ENCODE measurements around the gene CDC123. TPM values are rescaled to one million over a fixed set of nuclear protein-coding genes. Genes with fewer than 3 reads are reported as not detected.
A peak's percentile ranks its signal among the peaks of the same experiment; 100 is the strongest.

CDC123 gene
- total and polyA plus RNA-seq, 2 experiments from 2014 or later = 158 to 179 TPM

GRCh38 chr10:12264204-12264940 lies 68.4 kb downstream of the CDC123 start:
- Histone ChIP-seq H3K79me2 (replicated peaks; ENCODE audit: insufficient read depth) (no peaks in the 10 kb centered on the region), H3K36me3 (ENCODE audit: insufficient read depth) (no peaks in the 10 kb centered on the region), H2AFZ (peak overlapping the region; percentile 97), H3K4me2 (peak overlapping the region; percentile 58), H3F3A (replicated peaks; ENCODE audit: low read depth) (no peaks in the 10 kb centered on the region), H3K4me3 (peak overlapping the region; percentile 19; the same call in 1 of the 2 replicates), H3K27ac (ENCODE audit: low read depth) (peak overlapping the region; percentile 89), H4K20me1 (replicated peaks; ENCODE audit: insufficient read depth) (no peaks in the 10 kb centered on the region), H3K9me2 (ENCODE audit: insufficient read depth) (no peaks in the 10 kb centered on the region), H3K4me1 (ENCODE audit: insufficient read depth) (peaks cover 11% of the 10 kb centered on the region; the same call in 1 of the 2 replicates), H3K27me3 (ENCODE audit: insufficient read depth) (no peaks in the 10 kb centered on the region)
- peaks cover 12% of the 10 kb centered on the region; the same call in 1 of the 3 replicates for H3K4me1 Mint-ChIP-seq
- ATAC-seq (peak; percentile 96), DNase-seq (ENCODE audit: low spot score) (peak; percentile 96)
- peak overlapping the region; percentile 90 for H3K27ac Mint-ChIP-seq
- no peaks in the 10 kb centered on the region for H3K9me3 Mint-ChIP-seq
- peaks cover 5% of the 10 kb centered on the region; the same call in 2 of the 3 replicates for H3K36me3 Mint-ChIP-seq (ENCODE audit: low read depth)
- no peak for TF ChIP-seq NANOG (IDR thresholded peaks at IDR 0.05; ENCODE audit: borderline replicate concordance)
- TF ChIP-seq, protein P1, sequence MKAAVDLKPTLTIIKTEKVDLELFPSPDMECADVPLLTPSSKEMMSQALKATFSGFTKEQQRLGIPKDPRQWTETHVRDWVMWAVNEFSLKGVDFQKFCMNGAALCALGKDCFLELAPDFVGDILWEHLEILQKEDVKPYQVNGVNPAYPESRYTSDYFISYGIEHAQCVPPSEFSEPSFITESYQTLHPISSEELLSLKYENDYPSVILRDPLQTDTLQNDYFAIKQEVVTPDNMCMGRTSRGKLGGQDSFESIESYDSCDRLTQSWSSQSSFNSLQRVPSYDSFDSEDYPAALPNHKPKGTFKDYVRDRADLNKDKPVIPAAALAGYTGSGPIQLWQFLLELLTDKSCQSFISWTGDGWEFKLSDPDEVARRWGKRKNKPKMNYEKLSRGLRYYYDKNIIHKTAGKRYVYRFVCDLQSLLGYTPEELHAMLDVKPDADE (IDR thresholded peaks at IDR 0.05) = no peak
- peak; percentile 82 to 96 for TF ChIP-seq CTCF (conservative IDR thresholded peaks at IDR 0.05; ENCODE audit: low read depth in 2 of 2)
- TF ChIP-seq CREB1 (CRISPR knock-in tag; IDR thresholded peaks at IDR 0.05; ENCODE audit: low read depth) = peak; percentile 62; the same call in 1 of the 2 replicates
- peak overlapping the region; percentile 57; the same call in 2 of the 3 replicates for H3K4me3 Mint-ChIP-seq
- no peaks in the 10 kb centered on the region for H3K27me3 Mint-ChIP-seq (ENCODE audit: insufficient read depth, low read depth, poor library complexity)

GRCh38 chr10:12269056-12269455 lies 73.1 kb downstream of the CDC123 start:
- DNase-seq (ENCODE audit: low spot score) (no peak), ATAC-seq (no peak)
- TF ChIP-seq ZNF331 (CRISPR knock-in tag; IDR thresholded peaks at IDR 0.05; ENCODE audit: low read depth) = no peak
- TF ChIP-seq, protein P2, sequence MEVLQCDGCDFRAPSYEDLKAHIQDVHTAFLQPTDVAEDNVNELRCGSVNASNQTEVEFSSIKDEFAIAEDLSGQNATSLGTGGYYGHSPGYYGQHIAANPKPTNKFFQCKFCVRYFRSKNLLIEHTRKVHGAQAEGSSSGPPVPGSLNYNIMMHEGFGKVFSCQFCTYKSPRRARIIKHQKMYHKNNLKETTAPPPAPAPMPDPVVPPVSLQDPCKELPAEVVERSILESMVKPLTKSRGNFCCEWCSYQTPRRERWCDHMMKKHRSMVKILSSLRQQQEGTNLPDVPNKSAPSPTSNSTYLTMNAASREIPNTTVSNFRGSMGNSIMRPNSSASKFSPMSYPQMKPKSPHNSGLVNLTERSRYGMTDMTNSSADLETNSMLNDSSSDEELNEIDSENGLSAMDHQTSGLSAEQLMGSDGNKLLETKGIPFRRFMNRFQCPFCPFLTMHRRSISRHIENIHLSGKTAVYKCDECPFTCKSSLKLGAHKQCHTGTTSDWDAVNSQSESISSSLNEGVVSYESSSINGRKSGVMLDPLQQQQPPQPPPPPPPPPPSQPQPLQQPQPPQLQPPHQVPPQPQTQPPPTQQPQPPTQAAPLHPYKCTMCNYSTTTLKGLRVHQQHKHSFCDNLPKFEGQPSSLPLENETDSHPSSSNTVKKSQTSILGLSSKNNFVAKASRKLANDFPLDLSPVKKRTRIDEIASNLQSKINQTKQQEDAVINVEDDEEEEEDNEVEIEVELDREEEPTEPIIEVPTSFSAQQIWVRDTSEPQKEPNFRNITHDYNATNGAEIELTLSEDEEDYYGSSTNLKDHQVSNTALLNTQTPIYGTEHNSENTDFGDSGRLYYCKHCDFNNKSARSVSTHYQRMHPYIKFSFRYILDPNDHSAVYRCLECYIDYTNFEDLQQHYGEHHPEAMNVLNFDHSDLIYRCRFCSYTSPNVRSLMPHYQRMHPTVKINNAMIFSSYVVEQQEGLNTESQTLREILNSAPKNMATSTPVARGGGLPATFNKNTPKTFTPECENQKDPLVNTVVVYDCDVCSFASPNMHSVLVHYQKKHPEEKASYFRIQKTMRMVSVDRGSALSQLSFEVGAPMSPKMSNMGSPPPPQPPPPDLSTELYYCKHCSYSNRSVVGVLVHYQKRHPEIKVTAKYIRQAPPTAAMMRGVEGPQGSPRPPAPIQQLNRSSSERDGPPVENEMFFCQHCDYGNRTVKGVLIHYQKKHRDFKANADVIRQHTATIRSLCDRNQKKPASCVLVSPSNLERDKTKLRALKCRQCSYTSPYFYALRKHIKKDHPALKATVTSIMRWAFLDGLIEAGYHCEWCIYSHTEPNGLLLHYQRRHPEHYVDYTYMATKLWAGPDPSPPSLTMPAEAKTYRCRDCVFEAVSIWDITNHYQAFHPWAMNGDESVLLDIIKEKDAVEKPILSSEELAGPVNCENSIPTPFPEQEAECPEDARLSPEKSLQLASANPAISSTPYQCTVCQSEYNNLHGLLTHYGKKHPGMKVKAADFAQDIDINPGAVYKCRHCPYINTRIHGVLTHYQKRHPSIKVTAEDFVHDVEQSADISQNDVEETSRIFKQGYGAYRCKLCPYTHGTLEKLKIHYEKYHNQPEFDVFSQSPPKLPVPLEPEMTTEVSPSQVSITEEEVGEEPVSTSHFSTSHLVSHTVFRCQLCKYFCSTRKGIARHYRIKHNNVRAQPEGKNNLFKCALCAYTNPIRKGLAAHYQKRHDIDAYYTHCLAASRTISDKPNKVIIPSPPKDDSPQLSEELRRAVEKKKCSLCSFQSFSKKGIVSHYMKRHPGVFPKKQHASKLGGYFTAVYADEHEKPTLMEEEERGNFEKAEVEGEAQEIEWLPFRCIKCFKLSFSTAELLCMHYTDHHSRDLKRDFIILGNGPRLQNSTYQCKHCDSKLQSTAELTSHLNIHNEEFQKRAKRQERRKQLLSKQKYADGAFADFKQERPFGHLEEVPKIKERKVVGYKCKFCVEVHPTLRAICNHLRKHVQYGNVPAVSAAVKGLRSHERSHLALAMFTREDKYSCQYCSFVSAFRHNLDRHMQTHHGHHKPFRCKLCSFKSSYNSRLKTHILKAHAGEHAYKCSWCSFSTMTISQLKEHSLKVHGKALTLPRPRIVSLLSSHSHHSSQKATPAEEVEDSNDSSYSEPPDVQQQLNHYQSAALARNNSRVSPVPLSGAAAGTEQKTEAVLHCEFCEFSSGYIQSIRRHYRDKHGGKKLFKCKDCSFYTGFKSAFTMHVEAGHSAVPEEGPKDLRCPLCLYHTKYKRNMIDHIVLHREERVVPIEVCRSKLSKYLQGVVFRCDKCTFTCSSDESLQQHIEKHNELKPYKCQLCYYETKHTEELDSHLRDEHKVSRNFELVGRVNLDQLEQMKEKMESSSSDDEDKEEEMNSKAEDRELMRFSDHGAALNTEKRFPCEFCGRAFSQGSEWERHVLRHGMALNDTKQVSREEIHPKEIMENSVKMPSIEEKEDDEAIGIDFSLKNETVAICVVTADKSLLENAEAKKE (CRISPR knock-in tag; IDR thresholded peaks at IDR 0.05) = no peak
- no peak overlapping the region for H3K27ac Mint-ChIP-seq
- no peak overlapping the region for H3K4me3 Mint-ChIP-seq
- Histone ChIP-seq H2AFZ (no peak overlapping the region), H3K79me2 (replicated peaks; ENCODE audit: insufficient read depth) (no peaks in the 10 kb centered on the region), H3K36me3 (ENCODE audit: insufficient read depth) (no peaks in the 10 kb centered on the region), H3K27ac (ENCODE audit: low read depth) (no peak overlapping the region), H3K9me2 (ENCODE audit: insufficient read depth) (no peaks in the 10 kb centered on the region), H4K20me1 (replicated peaks; ENCODE audit: insufficient read depth) (no peaks in the 10 kb centered on the region), H3K4me2 (no peak overlapping the region), H3K4me3 (no peak overlapping the region), H3F3A (replicated peaks; ENCODE audit: low read depth) (no peaks in the 10 kb centered on the region), H3K27me3 (ENCODE audit: insufficient read depth) (no peaks in the 10 kb centered on the region), H3K4me1 (ENCODE audit: insufficient read depth) (peaks cover 11% of the 10 kb centered on the region; the same call in 1 of the 2 replicates)
- peaks cover 3% of the 10 kb centered on the region for H3K27me3 Mint-ChIP-seq (ENCODE audit: insufficient read depth, low read depth, poor library complexity)
- peaks cover 12% of the 10 kb centered on the region; the same call in 1 of the 3 replicates for H3K4me1 Mint-ChIP-seq
- H3K36me3 Mint-ChIP-seq (ENCODE audit: low read depth) = no peaks in the 10 kb centered on the region
- no peaks in the 10 kb centered on the region for H3K9me3 Mint-ChIP-seq

All from GM23338 (cell line).